Loucy (cell line): ENCODE results near the gene MYO1A.

ENCODE experiments used
- EZH2phosphoT487 ChIP-seq: fragments of 200-600 bp; IDR thresholded peaks from 2 replicates; pipeline ENCODE4 v1.6.1; 2018; ENCODE audit warnings: antibody characterized with exemption, mild to moderate bottlenecking, moderate library complexity, borderline replicate concordance
- TF ChIP-seq, protein P1 (sequence below): fragments of 200-600 bp; sonication (generic); conservative IDR thresholded peaks from 2 replicates; pipeline ENCODE4 v1.5.1; 2014; ENCODE audit warnings: mild to moderate bottlenecking, antibody characterized with exemption, low read length

DNA sequence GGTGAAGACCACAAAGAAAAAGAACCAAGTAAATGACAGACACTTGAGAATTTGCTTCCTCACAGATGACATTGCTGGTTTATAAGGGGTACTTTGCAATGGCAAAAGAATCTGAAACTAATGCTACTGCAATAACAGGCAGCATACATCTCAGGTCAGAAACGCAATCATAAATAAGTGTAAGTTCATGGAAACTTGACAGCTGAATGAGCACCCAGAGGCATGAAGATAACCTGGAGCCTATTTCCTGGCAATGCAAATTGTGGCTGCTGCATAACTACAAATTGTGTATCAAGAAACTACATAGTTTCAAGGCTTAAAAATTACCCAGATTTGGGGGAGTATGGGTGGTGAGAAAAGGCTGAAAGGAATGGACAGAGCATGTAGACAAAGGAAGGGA is 8.5 kb upstream of the MYO1A start:
- TF ChIP-seq, protein P1, sequence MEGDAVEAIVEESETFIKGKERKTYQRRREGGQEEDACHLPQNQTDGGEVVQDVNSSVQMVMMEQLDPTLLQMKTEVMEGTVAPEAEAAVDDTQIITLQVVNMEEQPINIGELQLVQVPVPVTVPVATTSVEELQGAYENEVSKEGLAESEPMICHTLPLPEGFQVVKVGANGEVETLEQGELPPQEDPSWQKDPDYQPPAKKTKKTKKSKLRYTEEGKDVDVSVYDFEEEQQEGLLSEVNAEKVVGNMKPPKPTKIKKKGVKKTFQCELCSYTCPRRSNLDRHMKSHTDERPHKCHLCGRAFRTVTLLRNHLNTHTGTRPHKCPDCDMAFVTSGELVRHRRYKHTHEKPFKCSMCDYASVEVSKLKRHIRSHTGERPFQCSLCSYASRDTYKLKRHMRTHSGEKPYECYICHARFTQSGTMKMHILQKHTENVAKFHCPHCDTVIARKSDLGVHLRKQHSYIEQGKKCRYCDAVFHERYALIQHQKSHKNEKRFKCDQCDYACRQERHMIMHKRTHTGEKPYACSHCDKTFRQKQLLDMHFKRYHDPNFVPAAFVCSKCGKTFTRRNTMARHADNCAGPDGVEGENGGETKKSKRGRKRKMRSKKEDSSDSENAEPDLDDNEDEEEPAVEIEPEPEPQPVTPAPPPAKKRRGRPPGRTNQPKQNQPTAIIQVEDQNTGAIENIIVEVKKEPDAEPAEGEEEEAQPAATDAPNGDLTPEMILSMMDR, result no peak
- no peak for TF ChIP-seq EZH2phosphoT487
